ENCODE measurements around the gene CYP27A1. TPM values are rescaled to one million over a fixed set of nuclear protein-coding genes. Genes with fewer than 3 reads are reported as not detected.

Gene CYP27A1
- total and polyA plus RNA-seq, 9 of the 15 experiments (the other 6 are each of a cell fraction or from before 2014, with no cell fraction given) = 0.20 TPM; not detected in 8

- TF ChIP-seq MAFG (tag; conservative IDR thresholded peaks at IDR 0.05) (0 out of 2 replicates have a peak, but pooled peaks have one; percentile 23), MEIS2 (IDR thresholded peaks at IDR 0.05; ENCODE audit: partially characterized antibody) (peak; percentile 16), EHMT2 (IDR thresholded peaks at IDR 0.05) (no peak), ZNF644 (tag; IDR thresholded peaks at IDR 0.05; ENCODE audit: low read depth) (no peak), RBM22 (IDR thresholded peaks at IDR 0.05; ENCODE audit: low read depth, low read length, poor library complexity, severe bottlenecking) (no peak), SMARCC2 (IDR thresholded peaks at IDR 0.05; ENCODE audit: low read depth) (no peak), HMBOX1 (IDR thresholded peaks at IDR 0.05) (peak; percentile 19; the same call in 1 of the 2 replicates)
- TF ChIP-seq, protein P1, sequence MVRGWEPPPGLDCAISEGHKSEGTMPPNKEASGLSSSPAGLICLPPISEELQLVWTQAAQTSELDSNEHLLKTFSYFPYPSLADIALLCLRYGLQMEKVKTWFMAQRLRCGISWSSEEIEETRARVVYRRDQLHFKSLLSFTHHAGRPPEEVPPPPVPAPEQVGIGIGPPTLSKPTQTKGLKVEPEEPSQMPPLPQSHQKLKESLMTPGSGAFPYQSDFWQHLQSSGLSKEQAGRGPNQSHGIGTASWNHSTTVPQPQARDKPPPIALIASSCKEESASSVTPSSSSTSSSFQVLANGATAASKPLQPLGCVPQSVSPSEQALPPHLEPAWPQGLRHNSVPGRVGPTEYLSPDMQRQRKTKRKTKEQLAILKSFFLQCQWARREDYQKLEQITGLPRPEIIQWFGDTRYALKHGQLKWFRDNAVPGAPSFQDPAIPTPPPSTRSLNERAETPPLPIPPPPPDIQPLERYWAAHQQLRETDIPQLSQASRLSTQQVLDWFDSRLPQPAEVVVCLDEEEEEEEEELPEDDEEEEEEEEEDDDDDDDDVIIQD (CRISPR knock-in tag; IDR thresholded peaks at IDR 0.05) = no peak
Observed at GRCh38 chr2:218853766-218854165, 71.8 kb downstream of the CYP27A1 start (continued).

GRCh38 chr2:218854860-218855259 is 72.9 kb downstream of the CYP27A1 start:
- Histone ChIP-seq H3K27me3 (ENCODE audit: control insufficient read depth in 2 of 2, insufficient read depth in 2 of 2, low read length in 2 of 2) (peaks cover 0 to 41% of the 10 kb centered on the region in 2 experiments; a peak in 3 of 5 replicates), H3K9me1 (ENCODE audit: control insufficient read depth, insufficient read depth, low read length) (no peaks in the 10 kb centered on the region), H3K9me3 (replicated peaks; ENCODE audit: control insufficient read depth, insufficient read depth, low read depth, low read length) (no peaks in the 10 kb centered on the region), H3K27ac (ENCODE audit: extremely low read depth, low read depth, low read length) (no peak overlapping the region), H3K4me2 (ENCODE audit: insufficient read depth, low read length) (no peak overlapping the region), H3K79me2 (ENCODE audit: control insufficient read depth, insufficient read depth, low read length) (no peaks in the 10 kb centered on the region), H3K4me1 (replicated peaks in 1 of 2; ENCODE audit: control insufficient read depth in 2 of 2, insufficient read depth in 2 of 2, low read length in 2 of 2) (peaks cover 0 to 10% of the 10 kb centered on the region in 2 experiments; a peak in 2 of 5 replicates), H4K20me1 (replicated peaks; ENCODE audit: control insufficient read depth, insufficient read depth, low read length) (no peaks in the 10 kb centered on the region), H2AFZ (ENCODE audit: low read depth, low read length) (no peak overlapping the region), H3K36me3 (ENCODE audit: control insufficient read depth, insufficient read depth, low read length) (no peaks in the 10 kb centered on the region), H3K9ac (ENCODE audit: insufficient read depth in 1 of 2, low read depth in 2 of 2, low read length in 2 of 2) (no peak overlapping the region), H3K4me3 (no peak overlapping the region)
- in situ Hi-C loops (cut with MboI) (loop anchor here (10.0 kb wide), 1 partner anchor 260 kb away; no protein-coding TSS in a partner anchor), intact Hi-C loops (cut with micrococcal nuclease) (loop anchor here (10.0 kb wide), 1 partner anchor 300 kb away; no protein-coding TSS in a partner anchor)
- FAIRE-seq = no peak
- ChIA-PET CTCF (ENCODE audit: low intra/inter-chr PET ratio) (interaction anchor here (0.7 kb wide), 1 partner anchor 26 kb away, joined by 4 read pairs; no protein-coding TSS in a partner anchor), POLR2A (interaction anchor here (0.6 kb wide), 1 partner anchor 144 kb away, joined by 3 read pairs; no protein-coding TSS in a partner anchor)
- BruUV-seq (replicated peaks) = no TSS peak
- TF ChIP-seq E2F1 (CRISPR knock-in tag; IDR thresholded peaks at IDR 0.05) (no peak), CBX5 (IDR thresholded peaks at IDR 0.05; ENCODE audit: borderline replicate concordance, low read depth) (no peak)
- TF ChIP-seq, protein P2, sequence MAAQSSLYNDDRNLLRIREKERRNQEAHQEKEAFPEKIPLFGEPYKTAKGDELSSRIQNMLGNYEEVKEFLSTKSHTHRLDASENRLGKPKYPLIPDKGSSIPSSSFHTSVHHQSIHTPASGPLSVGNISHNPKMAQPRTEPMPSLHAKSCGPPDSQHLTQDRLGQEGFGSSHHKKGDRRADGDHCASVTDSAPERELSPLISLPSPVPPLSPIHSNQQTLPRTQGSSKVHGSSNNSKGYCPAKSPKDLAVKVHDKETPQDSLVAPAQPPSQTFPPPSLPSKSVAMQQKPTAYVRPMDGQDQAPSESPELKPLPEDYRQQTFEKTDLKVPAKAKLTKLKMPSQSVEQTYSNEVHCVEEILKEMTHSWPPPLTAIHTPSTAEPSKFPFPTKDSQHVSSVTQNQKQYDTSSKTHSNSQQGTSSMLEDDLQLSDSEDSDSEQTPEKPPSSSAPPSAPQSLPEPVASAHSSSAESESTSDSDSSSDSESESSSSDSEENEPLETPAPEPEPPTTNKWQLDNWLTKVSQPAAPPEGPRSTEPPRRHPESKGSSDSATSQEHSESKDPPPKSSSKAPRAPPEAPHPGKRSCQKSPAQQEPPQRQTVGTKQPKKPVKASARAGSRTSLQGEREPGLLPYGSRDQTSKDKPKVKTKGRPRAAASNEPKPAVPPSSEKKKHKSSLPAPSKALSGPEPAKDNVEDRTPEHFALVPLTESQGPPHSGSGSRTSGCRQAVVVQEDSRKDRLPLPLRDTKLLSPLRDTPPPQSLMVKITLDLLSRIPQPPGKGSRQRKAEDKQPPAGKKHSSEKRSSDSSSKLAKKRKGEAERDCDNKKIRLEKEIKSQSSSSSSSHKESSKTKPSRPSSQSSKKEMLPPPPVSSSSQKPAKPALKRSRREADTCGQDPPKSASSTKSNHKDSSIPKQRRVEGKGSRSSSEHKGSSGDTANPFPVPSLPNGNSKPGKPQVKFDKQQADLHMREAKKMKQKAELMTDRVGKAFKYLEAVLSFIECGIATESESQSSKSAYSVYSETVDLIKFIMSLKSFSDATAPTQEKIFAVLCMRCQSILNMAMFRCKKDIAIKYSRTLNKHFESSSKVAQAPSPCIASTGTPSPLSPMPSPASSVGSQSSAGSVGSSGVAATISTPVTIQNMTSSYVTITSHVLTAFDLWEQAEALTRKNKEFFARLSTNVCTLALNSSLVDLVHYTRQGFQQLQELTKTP (IDR thresholded peaks at IDR 0.05; ENCODE audit: low read depth in 1 of 2, partially characterized antibody in 2 of 2) = no peak
- ATAC-seq = no peak
- WGBS (ENCODE audit: insufficient coverage, low coverage, missing lambda C conversion rate) = 0% methylated on average over 2 of the region's 5 CpGs
- no peak for DNase-seq (ENCODE audit: extremely low read depth in 1 of 4, low spot score in 3 of 4)

Data from K562 (cell line).